Inflammatory macrophage treated with lipopolysaccharide for 1 hour (primary cell): Measurements from ENCODE around the gene NDUFS2.
"Not testable (repeated sequence)": the region's sequence is repeated elsewhere in the genome, so short reads cannot be mapped to it uniquely, and the experiment has no call there.

Source experiments
- DNase-seq, 2 donors: peaks; one replicate each; pipeline ENCODE4 v3.0.0-alpha.2; 2020 to 2022

Gene NDUFS2

DNA sequence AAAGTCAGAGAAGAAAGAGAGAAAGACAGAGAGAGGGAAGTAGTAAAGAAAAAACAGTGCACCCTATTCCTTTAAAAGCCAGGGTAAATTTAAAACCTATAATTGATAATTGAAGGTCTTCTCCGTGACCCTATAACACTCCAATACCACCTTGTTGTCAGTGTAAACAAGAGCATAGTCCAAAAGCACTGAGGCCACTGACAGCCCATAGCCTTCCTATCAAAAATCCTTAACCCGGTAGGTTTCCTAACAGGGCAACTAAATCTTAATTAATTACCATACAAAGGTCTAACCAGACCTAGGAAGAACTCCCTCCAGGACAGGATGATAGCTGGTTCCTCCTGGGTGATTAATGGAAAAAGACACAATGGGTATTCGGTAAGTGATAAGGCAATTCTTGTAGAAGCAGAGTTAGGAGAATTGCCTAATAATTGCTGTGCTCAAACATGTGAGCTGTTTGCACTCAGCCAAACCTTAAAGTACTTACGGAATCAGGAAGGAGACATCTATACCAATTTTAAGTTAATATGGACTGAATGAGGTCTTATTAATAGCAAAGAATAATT lies 53.9 kb downstream of the NDUFS2 start:
- not testable (repeated sequence) for DNase-seq

DNA sequence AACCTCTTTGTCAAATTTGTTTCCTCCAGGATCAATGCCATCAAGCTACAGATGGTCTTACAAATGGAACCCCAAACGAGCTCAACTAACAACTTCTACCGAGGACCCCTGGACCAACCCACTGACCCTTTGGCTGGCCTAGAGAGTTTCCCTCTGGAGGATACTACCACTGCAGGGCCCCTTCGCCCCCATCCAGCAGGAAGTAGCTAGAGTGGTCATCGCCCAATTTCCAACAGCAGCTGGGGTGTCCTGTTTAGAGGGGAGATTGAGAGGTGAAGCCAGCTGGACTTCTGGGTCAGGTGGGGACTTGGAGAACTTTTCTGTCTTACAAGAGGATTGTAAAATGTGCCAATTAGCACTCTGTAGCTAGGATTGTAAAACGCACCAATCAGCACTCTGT lies 54.9 kb downstream of the NDUFS2 start:
- DNase-seq, result not testable (repeated sequence)

GRCh38 chr1:161258439-161259344 lies 56.5 kb downstream of the NDUFS2 start, which contains the start of gene PCP4L1:
PCP4L1 (plus strand) TSS chr1:161258745; CDS start chr1:161258975, 230 bp downstream.
- peak in 1 of 2 donors; percentile 39 for DNase-seq

- no peak for DNase-seq
These were observed 57.2 kb downstream of the NDUFS2 start for GRCh38 chr1:161259345-161259702.

- DNase-seq, result no peak
These were observed 57.6 kb downstream of the NDUFS2 start for GRCh38 chr1:161259765-161260164.

GRCh38 chr1:161260376-161261260 lies 58.5 kb downstream of the NDUFS2 start:
- no peak for DNase-seq

- DNase-seq, result no peak
These were observed 59.4 kb downstream of the NDUFS2 start for GRCh38 chr1:161261261-161262235.
